Omental fat pad (tissue), 4 donors: ENCODE data around the gene ZNF630. TPM values are rescaled to one million over a fixed set of nuclear protein-coding genes. Genes with fewer than 3 reads are reported as not detected.

Source experiments
- ATAC-seq: fragments of 150-250 bp; one replicate; pipeline ENCODE4 v1.9.1; 2016; ENCODE audit warnings: mild to moderate bottlenecking, moderate library complexity; ENCODE audit not compliant: low FRiP score
- DNase-seq: peaks from one replicate; pipeline ENCODE4 v3.0.0-alpha.2; 2019; ENCODE audit warnings: low spot score
- CTCF ChIP-seq, 3 donors: fragments of 450-650 bp; IDR thresholded peaks; one replicate each; pipeline ENCODE4 v1.5.1; 2016 to 2017; ENCODE audit warnings: antibody characterized with exemption in 3 of 3, mild to moderate bottlenecking in 3 of 3, moderate library complexity in 2 of 3
- total RNA-seq, 4 donors: library from RNA; depleted of rRNA; stranded (reverse); fragments of >200 nt; gene quantifications; one replicate each; pipeline ENCODE4 v1.1.0, GENCODE V29; 2016

ZNF630 gene
- total RNA-seq, 4 donors from 2014 or later = 0.60 to 4.3 (median 1.4) TPM

- DNase-seq = no peak
- ATAC-seq = no peak
- no peak for TF ChIP-seq CTCF (IDR thresholded peaks at IDR 0.05)
Observed at GRCh38 chrX:48083706-48084105, 12.3 kb upstream of the ZNF630 start.

GRCh38 chrX:48083212-48083611 is 11.8 kb upstream of the ZNF630 start:
- DNase-seq = no peak
- ATAC-seq = no peak
- TF ChIP-seq CTCF (IDR thresholded peaks at IDR 0.05) = no peak

- no peak for TF ChIP-seq CTCF (IDR thresholded peaks at IDR 0.05)
- no peak for ATAC-seq
Observed at GRCh38 chrX:48076343-48076742, 4.9 kb upstream of the ZNF630 start.

GRCh38 chrX:48071986-48072605 is 656 bp upstream of the ZNF630 start:
- ATAC-seq (no peak), DNase-seq (no peak)
- TF ChIP-seq CTCF (IDR thresholded peaks at IDR 0.05) = no peak

More at GRCh38 chrX:48076343-48076742, 4.9 kb upstream of the ZNF630 start:
- no peak for DNase-seq

- ATAC-seq (no peak), DNase-seq (no peak)
- TF ChIP-seq CTCF (IDR thresholded peaks at IDR 0.05) = no peak
Observed at GRCh38 chrX:48068096-48068887, 3.1 kb downstream of the ZNF630 start.

- TF ChIP-seq CTCF (IDR thresholded peaks at IDR 0.05) = no peak
- DNase-seq (no peak), ATAC-seq (no peak)
Observed at GRCh38 chrX:48064261-48064660, 7.2 kb downstream of the ZNF630 start.

GRCh38 chrX:48059296-48059639 is 12.2 kb downstream of the ZNF630 start:
- ATAC-seq = no peak
- TF ChIP-seq CTCF (IDR thresholded peaks at IDR 0.05) = no peak
- no peak for DNase-seq
